GM18861 (cell line): ENCODE measurements around the gene ANKRD13D.
"Not testable (repeated sequence)": the region's sequence is repeated elsewhere in the genome, so short reads cannot be mapped to it uniquely, and the experiment has no call there.

Source experiments
- ATAC-seq: cut with Tn5 transposase; IDR thresholded peaks from one replicate; pipeline ENCODE4 v1.9.1; 2021; ENCODE audit not compliant: unreplicated experiment

ANKRD13D gene

GRCh38 chr11:67317205-67317887, 28.2 kb downstream of the ANKRD13D start:
- peak; percentile 81 for ATAC-seq

GRCh38 chr11:67317888-67318555, 28.9 kb downstream of the ANKRD13D start:
- no peak for ATAC-seq

- not testable (repeated sequence) for ATAC-seq
Observed at GRCh38 chr11:67318876-67319275, 29.8 kb downstream of the ANKRD13D start.

GRCh38 chr11:67320011-67320410, 30.9 kb downstream of the ANKRD13D start:
- no peak for ATAC-seq

GRCh38 chr11:67320691-67321090, 31.6 kb downstream of the ANKRD13D start:
- ATAC-seq: no peak

GRCh38 chr11:67321313-67321871, 32.3 kb downstream of the ANKRD13D start:
- ATAC-seq: no peak

GRCh38 chr11:67322049-67322448, 32.9 kb downstream of the ANKRD13D start:
- ATAC-seq: no peak

- ATAC-seq: no peak
Observed at GRCh38 chr11:67323526-67323925, 34.4 kb downstream of the ANKRD13D start.

- ATAC-seq: no peak
Observed at GRCh38 chr11:67332081-67332691, 43.1 kb downstream of the ANKRD13D start.

- no peak for ATAC-seq
Observed at GRCh38 chr11:67337257-67337656, 48.2 kb downstream of the ANKRD13D start.

- no peak for ATAC-seq
Observed at GRCh38 chr11:67344264-67344663, 55.2 kb downstream of the ANKRD13D start.

GRCh38 chr11:67345247-67345919, 56.3 kb downstream of the ANKRD13D start:
- ATAC-seq: no peak

GRCh38 chr11:67345920-67346819, 57.1 kb downstream of the ANKRD13D start:
- ATAC-seq: no peak

GRCh38 chr11:67347964-67348749, 59.1 kb downstream of the ANKRD13D start:
- no peak for ATAC-seq

- no peak for ATAC-seq
Observed at GRCh38 chr11:67349036-67349435, 59.9 kb downstream of the ANKRD13D start.

- no peak for ATAC-seq
Observed at GRCh38 chr11:67349457-67349856, 60.4 kb downstream of the ANKRD13D start.

- no peak for ATAC-seq
Observed at GRCh38 chr11:67349928-67350465, 60.9 kb downstream of the ANKRD13D start.

- no peak for ATAC-seq
Observed at GRCh38 chr11:67351275-67352005, 62.3 kb downstream of the ANKRD13D start.
